ENCODE data around the gene PHLDA1.

The PHLDA1 gene

DNA sequence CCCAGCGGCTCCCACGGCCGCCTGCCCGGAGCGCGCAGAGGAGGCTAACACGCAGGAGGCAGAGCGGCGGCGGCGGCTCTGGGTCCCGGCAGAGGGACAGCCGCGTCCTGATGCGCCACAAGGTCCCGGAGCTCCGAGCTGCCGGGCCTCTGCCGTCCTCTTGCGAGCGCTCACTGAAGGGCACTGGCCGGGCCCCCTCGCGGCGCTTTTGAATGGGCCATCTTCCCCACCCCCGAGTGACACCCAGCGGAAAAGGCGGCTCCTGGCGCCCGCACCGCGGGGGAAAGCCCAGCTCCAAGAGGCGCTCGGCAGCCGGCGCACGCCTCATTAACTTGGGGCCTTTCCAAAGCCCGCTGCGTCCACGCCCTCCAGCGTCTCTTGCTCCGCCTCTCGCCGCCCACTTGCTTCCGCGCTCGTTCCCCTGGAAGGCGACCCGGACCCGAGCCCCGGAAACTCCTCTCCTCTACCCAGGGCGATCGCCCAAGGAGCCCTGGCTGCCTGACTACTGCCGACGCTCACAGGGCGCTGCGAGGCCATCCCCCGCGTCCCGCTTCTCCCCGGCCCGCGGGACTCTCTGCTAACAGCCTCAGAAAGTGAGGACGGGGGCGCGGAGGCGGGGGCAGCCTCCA is at the start of gene PHLDA1:
Gene PHLDA1 (minus strand): TSS at position 363 of the 629 bp plus-strand sequence.
- DNase-seq (ENCODE audit: low read depth), result peak; percentile 93
- H3K4me3 ChIP-seq (ENCODE audit: low read depth, low read length), result peak within 1 kb of the TSS; percentile 68

DNA sequence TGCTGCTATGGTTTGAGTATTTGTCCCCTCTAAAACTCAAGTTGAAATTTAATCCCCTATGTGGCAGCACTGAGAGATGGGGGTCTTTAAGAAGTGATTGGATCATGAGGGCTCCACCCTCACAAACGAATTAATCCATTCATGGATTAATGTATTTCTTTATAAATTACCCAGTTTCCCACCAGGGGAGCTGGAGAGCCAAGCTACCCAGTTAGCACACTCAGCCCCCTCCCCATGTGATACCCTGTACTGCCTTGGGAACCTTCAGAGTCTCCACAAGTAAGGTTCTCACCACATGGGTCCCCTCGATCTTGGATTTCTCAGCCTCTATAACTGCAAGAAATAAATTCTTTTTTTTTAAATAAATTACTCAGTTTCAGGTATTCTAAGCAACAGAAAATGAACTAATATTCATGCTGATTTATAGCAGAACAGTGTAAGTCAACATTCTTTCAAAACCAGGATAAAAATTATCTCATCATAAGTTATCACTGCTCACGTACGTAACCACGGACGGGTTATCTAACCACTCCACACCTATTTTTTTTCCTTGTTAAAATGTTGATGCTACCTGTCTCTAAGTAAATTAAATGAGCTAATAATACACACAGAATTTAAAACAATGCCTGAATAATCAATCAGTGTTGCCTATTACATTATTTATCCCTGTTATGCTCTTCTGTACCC is 49.3 kb upstream of the PHLDA1 start:
- H3K4me3 ChIP-seq (ENCODE audit: low read depth, low read length), result no peak overlapping the region
- no peak for DNase-seq (ENCODE audit: low read depth)

DNA sequence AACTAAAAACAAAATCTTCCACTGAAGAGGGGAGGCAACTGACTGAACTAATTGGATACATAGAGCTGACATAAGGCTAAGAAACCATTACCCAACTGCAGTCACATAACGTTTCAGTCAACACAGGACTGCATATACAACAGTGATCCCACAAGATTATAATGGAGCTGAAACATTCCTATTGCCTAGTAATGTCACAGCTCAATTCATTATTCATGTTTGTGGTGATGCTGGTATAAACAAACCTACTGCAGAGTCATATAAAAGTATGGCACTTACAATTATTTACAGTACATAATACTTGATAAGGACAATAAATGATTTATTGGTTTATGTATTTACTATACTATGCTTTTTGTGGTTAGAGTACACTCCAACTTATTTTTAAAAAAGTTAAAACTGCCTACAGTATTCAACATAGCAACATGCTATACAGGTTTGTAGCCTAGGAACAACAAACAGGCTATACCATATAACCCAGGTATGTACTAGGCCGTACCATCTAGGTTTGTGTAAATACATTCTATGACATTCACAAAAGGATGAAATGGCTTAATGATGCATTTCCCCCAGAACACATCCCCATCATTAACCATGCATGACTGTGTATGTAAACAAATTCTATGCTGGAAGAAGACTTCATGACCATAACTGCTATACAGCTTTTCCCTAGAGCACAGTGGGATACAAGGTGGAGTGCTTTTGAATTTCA is 48.6 kb upstream of the PHLDA1 start:
- DNase-seq (ENCODE audit: low read depth), result no peak
- no peak overlapping the region for H3K4me3 ChIP-seq (ENCODE audit: low read depth, low read length)

DNA sequence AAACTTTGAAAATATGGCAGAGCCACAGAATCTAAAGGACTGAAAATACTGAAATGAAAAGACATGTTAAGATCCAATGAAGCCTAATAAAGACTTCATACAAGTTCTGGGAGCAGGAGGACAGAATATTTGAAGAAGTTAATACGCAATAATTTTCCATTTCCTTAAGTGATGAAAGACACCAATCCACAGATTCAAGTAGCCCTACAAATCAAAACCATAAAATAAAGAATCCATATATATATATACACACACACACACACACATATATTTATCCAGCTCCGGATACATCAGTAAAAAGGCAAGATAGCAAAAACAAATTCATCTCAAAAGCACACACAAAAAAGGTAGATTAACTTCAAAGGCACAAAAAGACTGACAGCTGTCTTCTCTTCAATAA is 47.2 kb upstream of the PHLDA1 start:
- H3K4me3 ChIP-seq (ENCODE audit: low read depth, low read length), result no peak overlapping the region
- DNase-seq (ENCODE audit: low read depth), result no peak

DNA sequence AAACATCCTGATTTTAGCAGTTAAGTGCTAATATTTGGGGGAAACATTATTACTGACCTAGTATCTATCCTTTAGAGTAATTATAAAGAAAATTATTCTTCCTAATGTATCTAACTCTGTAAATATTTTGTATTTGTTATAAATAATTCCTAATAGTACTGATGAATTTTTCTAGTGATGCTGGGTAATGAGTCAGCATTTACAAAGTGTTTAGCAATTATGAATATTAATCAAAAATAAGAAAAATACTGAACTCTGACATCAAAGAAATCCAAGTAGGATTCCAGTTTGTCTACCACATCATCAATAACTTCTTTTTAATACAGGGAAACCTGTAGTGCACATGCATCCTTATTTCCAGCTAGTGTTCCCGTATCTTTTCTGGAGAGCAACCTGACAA is 43.9 kb upstream of the PHLDA1 start:
- H3K4me3 ChIP-seq (ENCODE audit: low read depth, low read length), result no peak overlapping the region
- DNase-seq (ENCODE audit: low read depth), result no peak

DNA sequence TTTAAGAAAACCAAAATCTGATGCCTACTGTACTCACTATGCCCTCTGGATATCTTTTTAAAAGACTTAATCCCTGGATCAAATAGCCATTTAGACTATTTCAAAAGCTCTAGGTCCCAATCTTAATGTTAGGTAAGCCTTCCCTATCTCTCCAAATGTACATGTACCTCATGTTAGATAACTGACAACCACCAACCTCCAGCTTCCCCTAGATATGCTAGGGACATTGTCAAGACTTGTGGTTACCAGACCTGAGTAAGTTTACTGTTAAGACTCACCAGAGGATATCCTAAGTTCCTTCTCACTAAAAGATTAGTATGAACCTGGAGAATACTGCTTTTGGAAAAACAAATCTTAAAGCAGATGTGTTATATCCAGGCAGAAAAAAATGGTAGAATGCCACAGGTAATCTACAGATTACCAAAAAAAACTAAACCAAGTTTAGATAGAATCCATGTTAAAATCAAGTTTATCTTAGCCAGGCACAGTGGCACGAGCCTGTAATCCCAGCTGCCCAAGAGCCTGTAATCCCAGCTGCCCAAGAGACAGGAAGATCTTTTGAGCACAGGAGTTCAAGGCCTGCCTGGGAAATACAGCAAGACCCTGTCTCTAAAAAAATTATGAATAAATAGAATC is 43.2 kb upstream of the PHLDA1 start:
- no peak for DNase-seq (ENCODE audit: low read depth)

DNA sequence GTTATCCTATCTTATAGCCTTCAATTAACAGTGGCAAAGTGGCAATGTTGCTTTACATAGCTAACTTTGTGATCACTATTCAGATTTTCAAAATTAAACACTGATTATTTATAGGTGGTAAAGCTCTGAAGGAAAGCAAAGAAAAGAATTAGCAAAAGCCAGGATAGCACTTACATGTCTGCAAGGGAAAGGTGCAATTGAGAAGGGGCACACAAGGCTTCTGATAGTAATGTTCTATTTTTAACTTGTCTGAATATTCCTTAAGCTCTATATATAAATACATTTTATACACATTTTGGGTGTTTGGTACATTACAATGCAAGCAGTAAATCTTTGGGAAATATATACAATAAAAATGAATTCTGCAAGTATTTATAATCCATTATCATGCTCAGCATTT is 42.0 kb upstream of the PHLDA1 start:
- DNase-seq (ENCODE audit: low read depth), result no peak
- H3K4me3 ChIP-seq (ENCODE audit: low read depth, low read length), result no peak overlapping the region

More for the DNA sequence above, 43.2 kb upstream of the PHLDA1 start:
- no peak overlapping the region for H3K4me3 ChIP-seq (ENCODE audit: low read depth, low read length)

DNA sequence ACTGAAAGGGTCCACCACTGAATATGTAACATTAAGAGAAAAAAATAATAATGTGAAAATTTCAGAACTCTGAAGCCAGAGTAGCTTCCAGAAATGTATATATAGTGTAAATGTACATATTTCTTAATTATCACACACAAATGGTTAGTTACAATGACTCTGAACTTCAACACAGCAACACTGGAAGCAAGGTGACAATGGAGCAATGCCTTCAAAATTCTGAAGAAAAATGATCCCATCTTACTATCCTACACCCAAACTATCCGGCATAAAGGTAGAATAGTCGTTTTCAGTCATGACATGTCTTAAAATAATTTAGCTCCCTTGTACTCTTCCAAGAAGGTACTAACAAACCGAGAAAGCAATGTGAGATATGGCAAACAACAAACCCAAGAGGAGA is 41.0 kb upstream of the PHLDA1 start:
- no peak for DNase-seq (ENCODE audit: low read depth)
- H3K4me3 ChIP-seq (ENCODE audit: low read depth, low read length), result no peak overlapping the region

DNA sequence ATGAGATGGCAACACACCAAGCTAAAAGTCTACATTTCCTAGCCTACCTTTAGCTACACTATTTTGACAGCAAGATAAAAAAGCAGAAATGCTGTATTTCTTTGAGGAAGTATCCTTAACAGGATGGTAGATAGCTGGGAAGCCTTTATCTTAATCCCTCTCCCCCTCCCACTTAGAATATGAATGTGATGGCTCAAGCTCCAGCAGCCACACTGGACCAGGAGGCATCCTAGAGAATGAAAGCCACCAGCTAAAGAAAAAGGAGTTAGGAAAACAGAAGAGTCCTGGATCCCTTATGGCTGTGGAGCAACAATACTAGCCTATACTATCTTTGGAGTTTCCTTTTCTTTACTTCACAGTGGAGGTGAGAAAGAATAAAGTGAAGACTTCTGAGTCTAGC is 37.8 kb upstream of the PHLDA1 start:
- DNase-seq (ENCODE audit: low read depth), result no peak
- H3K4me3 ChIP-seq (ENCODE audit: low read depth, low read length), result no peak overlapping the region

DNA sequence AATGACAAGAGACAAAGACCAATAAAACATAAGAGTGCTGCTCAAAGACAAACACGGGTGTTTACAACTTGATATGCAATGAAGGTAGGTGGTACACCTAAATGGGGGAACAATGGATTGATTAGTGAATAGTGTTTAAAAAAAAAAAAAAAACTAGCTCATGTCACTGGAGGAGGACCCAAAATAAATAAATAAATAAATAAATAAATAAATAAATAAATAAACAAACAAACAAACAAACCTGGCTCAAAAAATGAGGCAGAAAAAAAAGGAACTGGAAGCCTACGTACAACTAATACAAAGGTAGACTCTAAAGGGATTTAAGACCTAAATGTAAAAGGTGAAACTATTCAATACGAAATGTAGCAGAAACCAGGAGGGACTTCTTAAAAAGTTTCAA is 34.3 kb upstream of the PHLDA1 start:
- DNase-seq (ENCODE audit: low read depth), result no peak
- no peak overlapping the region for H3K4me3 ChIP-seq (ENCODE audit: low read depth, low read length)

DNA sequence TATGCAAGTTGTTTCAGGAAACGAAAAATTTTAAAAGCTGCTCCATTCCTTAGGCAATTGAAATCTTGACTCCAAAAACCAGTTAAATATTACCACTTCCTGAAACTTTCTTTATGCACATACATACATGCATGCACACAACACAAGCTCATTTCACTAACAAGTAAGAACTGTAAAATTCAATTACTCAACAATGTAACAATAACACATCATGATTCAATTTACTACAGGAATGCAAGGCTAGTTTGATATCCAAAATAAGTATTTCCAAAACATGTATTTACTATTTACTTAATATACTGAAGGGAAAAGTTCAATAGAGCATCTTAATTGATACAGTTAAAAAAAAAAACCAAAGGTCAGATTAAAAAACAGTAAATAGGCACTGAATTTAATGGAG is 33.3 kb upstream of the PHLDA1 start:
- H3K4me3 ChIP-seq (ENCODE audit: low read depth, low read length), result no peak overlapping the region
- no peak for DNase-seq (ENCODE audit: low read depth)

DNA sequence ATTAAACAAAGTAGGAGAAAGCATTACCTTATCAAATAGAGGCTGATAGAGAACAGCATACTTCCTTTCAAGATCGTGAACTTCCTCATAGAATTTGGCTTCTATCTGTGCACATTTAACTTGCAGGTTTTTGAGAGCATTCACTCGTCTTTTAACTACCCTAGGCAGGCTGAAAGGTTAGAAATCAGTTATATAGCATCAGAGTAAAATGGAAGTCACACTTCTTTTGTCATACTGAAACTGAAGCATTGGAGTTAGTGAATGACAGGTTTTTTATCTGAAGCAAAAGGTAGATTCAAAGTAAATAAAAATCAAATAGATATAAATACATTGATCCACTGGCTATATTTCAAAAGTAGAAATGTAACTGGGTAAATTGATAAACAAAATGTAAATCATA is 28.5 kb upstream of the PHLDA1 start:
- DNase-seq (ENCODE audit: low read depth), result no peak

DNA sequence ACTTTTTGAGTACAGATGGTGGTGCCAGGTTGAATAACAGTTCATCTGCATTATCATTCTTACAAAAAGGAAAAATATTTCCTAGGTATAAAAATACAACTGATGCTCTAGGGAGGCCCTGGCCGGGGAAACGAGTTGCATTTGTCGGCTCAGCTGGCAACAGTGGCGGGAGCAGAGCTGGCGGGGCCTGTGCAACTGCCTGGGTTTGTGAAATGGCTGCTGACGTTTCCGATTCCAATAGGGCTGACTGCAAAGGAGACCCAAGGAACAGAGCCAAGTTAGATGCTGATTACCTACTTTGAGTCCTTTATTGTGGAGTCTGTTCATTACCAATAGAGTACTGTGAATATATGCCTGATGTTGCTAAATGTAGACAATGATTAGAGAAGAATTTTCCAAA is 25.8 kb upstream of the PHLDA1 start:
- DNase-seq (ENCODE audit: low read depth), result no peak
- H3K4me3 ChIP-seq (ENCODE audit: low read depth, low read length), result no peak overlapping the region

More for the DNA sequence above, 28.5 kb upstream of the PHLDA1 start:
- no peak overlapping the region for H3K4me3 ChIP-seq (ENCODE audit: low read depth, low read length)

DNA sequence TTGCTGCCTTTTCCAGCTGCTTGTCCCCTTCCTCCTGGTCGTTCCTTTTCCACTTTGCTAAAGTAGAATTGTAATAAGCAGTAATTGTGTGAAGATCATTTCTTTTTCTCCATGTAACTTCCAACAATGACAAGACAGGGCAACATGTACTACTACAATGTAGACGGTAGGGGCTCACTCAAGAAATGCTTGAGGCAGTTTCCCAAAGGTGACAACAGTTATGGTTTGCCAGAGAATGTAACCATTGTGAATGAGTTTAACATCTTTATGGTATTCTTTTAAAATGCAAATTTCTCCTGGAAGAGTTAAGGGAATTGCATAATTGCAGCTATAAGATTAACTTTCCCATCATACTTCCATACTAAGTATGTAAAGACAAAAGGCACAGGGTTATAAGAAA is 23.8 kb upstream of the PHLDA1 start:
- DNase-seq (ENCODE audit: low read depth), result no peak

DNA sequence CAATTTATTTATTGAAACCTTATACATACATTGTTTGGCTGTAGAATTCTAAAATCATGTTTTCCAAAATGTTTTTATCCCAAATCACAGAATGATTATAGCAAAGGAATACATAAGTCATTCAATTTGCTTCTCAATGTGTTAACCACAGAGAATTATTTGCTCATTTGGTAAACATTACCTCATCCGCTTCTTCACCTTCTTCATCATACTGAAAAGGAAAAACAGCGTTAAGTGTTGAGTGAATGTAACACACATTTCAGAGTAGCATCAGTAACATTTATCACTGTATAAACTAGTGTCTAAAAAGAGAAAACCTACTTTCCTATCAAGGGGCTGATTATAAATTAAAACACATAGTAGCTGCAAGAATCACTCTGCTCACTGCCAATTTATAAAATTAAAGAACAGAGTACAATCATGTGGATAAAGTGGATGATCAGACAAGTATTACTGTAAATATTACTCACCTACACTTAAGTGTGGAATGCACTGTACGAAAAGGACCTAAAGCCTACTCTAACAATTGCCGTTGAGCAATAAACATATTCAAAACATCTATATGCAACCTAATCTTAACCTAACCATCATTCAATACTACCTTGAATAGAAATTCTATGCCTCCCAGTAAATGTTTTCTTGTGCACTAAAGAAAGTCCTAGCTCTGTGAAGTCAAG is 18.1 kb upstream of the PHLDA1 start:
- no peak for DNase-seq (ENCODE audit: low read depth)
- H3K4me3 ChIP-seq (ENCODE audit: low read depth, low read length), result no peak overlapping the region

More for the DNA sequence above, 23.8 kb upstream of the PHLDA1 start:
- H3K4me3 ChIP-seq (ENCODE audit: low read depth, low read length), result no peak overlapping the region

DNA sequence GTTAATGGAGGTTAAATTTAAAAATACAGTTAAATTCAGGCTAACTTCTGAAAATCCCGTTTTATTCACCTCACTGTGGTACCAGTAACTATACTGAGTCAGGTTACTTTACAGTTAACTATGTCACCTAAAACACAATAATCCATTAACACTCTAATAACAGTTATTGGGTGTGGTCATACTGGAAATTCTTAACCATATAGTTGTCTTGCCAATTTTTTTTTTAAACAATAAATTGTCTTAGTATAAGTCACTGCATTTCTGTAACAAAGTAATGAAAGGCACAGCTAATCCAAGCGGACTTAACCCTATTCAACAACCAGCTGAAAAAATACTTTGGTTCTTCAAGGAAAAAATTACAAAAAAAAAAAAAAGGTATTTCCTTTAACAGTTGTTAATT is 16.2 kb upstream of the PHLDA1 start:
- no peak overlapping the region for H3K4me3 ChIP-seq (ENCODE audit: low read depth, low read length)
- DNase-seq (ENCODE audit: low read depth), result no peak

DNA sequence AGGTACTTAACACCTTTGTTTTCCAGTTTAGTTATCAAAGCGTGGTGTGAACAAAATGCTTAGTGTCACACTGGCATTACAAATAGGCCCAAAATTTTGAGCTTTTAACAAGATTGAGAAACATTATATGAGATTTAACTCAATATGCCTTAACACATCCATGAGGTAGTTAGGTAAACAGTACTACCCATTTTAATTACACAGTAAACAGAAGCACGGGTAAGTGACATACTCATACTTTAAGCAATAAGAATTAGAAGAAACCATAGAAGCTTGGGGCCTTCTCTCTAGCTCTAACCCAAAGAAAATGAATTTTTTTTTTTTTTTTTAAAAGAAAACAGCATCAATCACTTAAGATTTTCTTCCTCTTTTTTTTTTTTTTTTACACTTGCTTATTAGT is 15.5 kb upstream of the PHLDA1 start:
- no peak overlapping the region for H3K4me3 ChIP-seq (ENCODE audit: low read depth, low read length)
- DNase-seq (ENCODE audit: low read depth), result no peak

DNA sequence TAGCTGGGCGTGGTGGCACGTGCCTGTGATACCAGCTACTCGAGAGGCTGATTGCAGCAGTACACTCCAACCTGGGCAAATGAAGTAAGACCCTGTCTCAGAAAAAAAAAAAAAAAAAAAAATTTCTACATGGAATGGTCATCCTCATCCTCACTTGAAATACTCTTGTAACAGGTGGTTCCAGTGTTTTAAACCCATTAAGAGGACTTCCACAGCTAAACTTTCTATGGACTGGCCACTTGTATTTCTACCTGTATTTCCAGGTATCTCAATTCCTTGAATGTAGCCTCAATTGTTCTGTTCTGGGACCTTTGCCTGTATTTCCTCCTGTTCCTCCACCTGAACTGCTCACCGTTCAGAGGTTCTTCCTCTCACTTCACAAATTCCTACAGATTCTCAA is 11.8 kb upstream of the PHLDA1 start:
- DNase-seq (ENCODE audit: low read depth), result no peak
- H3K4me3 ChIP-seq (ENCODE audit: low read depth, low read length), result no peak overlapping the region

DNA sequence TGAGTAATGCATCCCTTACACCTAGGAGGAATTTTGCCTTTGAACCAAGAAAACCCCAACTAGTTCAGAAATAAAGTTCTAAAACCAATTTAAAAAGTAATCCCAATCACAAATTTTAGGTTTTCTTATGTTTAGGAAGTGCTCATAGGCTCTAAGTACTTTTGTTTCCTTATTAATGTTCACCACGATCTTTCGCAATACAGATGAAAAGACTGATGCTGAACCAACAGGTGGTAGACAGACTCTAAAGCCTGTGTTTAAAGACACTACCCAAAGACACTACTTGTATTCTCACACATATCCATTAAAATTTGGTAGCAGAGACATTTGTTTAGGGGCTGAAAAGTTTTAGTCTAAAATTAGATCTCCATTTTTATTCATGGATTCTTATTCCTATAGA is 10.6 kb upstream of the PHLDA1 start:
- no peak overlapping the region for H3K4me3 ChIP-seq (ENCODE audit: low read depth, low read length)
- no peak for DNase-seq (ENCODE audit: low read depth)

DNA sequence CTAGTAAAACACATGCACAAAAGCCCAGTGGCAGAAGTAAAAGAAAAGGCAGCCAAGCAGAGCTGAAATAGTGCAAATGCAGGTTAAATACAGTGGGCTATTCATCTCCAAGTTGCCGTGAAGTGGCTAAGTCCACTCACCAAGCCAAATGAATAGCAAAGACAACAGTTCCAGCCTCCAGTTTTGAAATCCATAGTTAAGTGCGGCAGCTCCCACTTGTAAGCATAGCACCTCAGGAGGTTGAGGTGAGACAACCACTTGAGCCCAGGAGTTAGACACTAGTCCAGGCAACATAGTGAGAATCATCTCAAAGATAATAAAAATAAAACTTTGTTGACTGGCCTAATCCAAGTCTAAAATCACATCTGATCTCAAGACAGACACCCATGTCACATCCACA is 9.8 kb upstream of the PHLDA1 start:
- no peak overlapping the region for H3K4me3 ChIP-seq (ENCODE audit: low read depth, low read length)
- DNase-seq (ENCODE audit: low read depth), result no peak
